K562 (cell line): ENCODE data around the gene MMP24OS. TPM values are rescaled to one million over a fixed set of nuclear protein-coding genes. Genes with fewer than 3 reads are reported as not detected.

Experiments
- ETV6 ChIP-seq, 3 experiments: fragments of 150-350 bp in 1 of 3; sonication (generic) in 1 of 3; formaldehyde crosslinking in 1 of 3; IDR thresholded peaks; 2 replicates each; pipeline versions ENCODE4 v1.6.1 to v1.8.0; 2014 to 2022; ENCODE audit warnings: borderline replicate concordance in 2 of 3, low read depth in 2 of 3, antibody characterized with exemption in 1 of 3, low read length in 1 of 3, mild to moderate bottlenecking in 1 of 3, missing genetic modification reagents in 1 of 3
- JUN ChIP-seq, 2 experiments: sonication (generic) in 1 of 2; formaldehyde crosslinking in 1 of 2; IDR thresholded peaks; 2 replicates each; pipeline versions ENCODE4 v1.6.1 to v1.8.0; 2012 to 2022; ENCODE audit warnings: borderline replicate concordance in 2 of 2, mild to moderate bottlenecking in 2 of 2, improper control_type of control experiment in 1 of 2, low read depth in 1 of 2, low read length in 1 of 2, missing genetic modification reagents in 1 of 2
- MCM2 ChIP-seq: fragments of 450-650 bp; IDR thresholded peaks from 2 replicates; pipeline ENCODE4 v1.6.1; 2017; ENCODE audit warnings: low read depth, mild to moderate bottlenecking
- MYC ChIP-seq, 2 experiments: fragments of 250-450 bp in 1 of 2; sonication (Bioruptor Pico) in 1 of 2; IDR thresholded peaks; 2 replicates each; pipeline versions ENCODE4 v1.5.1 to v1.6.1; 2012 to 2021; ENCODE audit warnings: low read depth in 2 of 2, borderline replicate concordance in 1 of 2, improper control_type of control experiment in 1 of 2, low read length in 1 of 2, mild to moderate bottlenecking in 1 of 2, moderate library complexity in 1 of 2
- NCOR1 ChIP-seq: fragments of 450-650 bp; IDR thresholded peaks from 2 replicates; pipeline ENCODE4 v1.6.1; 2016; ENCODE audit warnings: mild to moderate bottlenecking, moderate library complexity
- SAFB2 ChIP-seq: fragments of 200-400 bp; formaldehyde crosslinking; IDR thresholded peaks from 2 replicates; pipeline ENCODE4 v1.6.1; 2018; ENCODE audit warnings: borderline replicate concordance, low read length, low read depth, moderate library complexity; ENCODE audit not compliant: severe bottlenecking
- SRSF9 ChIP-seq: fragments of 200-400 bp; formaldehyde crosslinking; IDR thresholded peaks from 2 replicates; pipeline ENCODE4 v1.6.1; 2017; ENCODE audit warnings: low read depth, low read length, borderline replicate concordance
- STAT6 ChIP-seq: sonication (generic); formaldehyde crosslinking; IDR thresholded peaks from 2 replicates; pipeline ENCODE4 v1.8.1; 2023; ENCODE audit warnings: mild to moderate bottlenecking, missing genetic modification reagents
- TCF7L2 ChIP-seq: fragments of 150-350 bp; IDR thresholded peaks from 2 replicates; pipeline ENCODE4 v1.6.1; 2016; ENCODE audit warnings: low read depth, mild to moderate bottlenecking, low read length, moderate library complexity
- polyA plus RNA-seq, 8 experiments: library from polyadenylated mRNA; depleted of rRNA in 4 of 8; stranded (reverse) in 5 of 8; unstranded in 3 of 8; fragments of >200 nt; fragmentation: Nextera tagmentation in 2 of 8; fragmentation: Illumina TruSeq in 1 of 8; extraction: Ambion mirVana in 2 of 8; extraction: Trizol in 1 of 8; gene quantifications; 2 replicates each; pipeline versions ENCODE4 v1.2.1 to v1.2.3, GENCODE V29; 2011 to 2014; ENCODE audit warnings: inconsistent platforms in 1 of 8, missing spikeins in 1 of 8
- total RNA-seq, 7 experiments: library from RNA; depleted of rRNA in 6 of 7; stranded (reverse); fragments of >200 nt in 6 of 7; fragmentation: Illumina TruSeq in 2 of 7; extraction: Trizol in 2 of 7; gene quantifications; 2 replicates each; pipeline versions ENCODE4 v1.2.1 to v1.2.3, GENCODE V29; 2011 to 2021; ENCODE audit warnings: low replicate concordance in 1 of 7
- TF ChIP-seq, protein P1 (sequence below), 2 experiments: fragments of 450-650 bp; IDR thresholded peaks; 2 replicates each; pipeline ENCODE4 v1.6.1; 2016; ENCODE audit warnings: mild to moderate bottlenecking in 2 of 2, borderline replicate concordance in 1 of 2, low read depth in 1 of 2, moderate library complexity in 1 of 2
- TF ChIP-seq, protein P2 (sequence below): sonication (generic); formaldehyde crosslinking; IDR thresholded peaks from 2 replicates; pipeline ENCODE4 v1.8.1; 2023; ENCODE audit warnings: mild to moderate bottlenecking, missing genetic modification reagents

MMP24OS gene
- total and polyA plus RNA-seq, 9 of the 15 experiments (the other 6 are each of a cell fraction or from before 2014, with no cell fraction given), result 0.92 to 41.5 (median 11.4) TPM

DNA sequence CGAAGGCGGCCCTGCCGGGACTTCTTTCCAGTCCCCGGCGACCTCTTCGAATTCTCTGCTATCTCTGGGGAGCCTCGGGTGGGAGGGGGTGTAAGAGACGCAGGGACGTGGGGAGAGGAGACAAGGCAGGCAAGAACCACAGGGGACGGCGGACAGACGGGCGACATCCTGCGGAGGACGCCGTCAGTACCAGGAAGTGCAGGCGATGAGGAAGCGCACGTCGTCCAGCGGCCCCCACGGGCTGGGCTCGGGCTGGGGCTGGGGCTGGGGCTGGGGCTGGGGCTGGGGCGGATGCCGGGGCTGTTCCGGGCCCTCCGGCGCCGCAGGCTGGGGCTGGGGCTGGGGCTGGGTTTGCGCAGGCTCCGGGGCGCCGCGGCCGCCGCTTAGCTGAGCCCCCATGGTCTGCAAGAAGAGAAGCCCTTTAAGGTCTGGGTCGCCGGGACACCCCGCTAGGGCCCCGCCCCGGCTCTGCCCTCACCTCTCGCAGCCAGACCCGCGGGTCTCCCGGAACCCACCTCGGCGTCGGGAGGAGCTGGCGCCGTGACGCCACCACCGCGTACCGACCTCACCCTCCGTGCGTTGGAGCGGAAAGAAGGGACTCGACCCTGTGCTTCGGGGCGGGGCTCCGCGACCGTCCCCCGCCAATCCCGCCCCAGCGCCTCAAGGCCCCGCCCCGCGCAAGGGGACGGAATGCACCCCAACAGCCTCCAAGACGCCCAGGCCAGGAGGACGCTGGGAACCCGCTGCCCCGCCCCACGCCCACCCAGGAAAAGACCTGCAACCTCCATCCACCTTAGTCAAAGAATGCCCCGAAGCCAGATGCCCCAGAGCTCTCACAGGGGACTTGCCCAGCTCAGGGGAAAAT, at the start of gene MMP24OS (continued):
- TF ChIP-seq, protein P1, sequence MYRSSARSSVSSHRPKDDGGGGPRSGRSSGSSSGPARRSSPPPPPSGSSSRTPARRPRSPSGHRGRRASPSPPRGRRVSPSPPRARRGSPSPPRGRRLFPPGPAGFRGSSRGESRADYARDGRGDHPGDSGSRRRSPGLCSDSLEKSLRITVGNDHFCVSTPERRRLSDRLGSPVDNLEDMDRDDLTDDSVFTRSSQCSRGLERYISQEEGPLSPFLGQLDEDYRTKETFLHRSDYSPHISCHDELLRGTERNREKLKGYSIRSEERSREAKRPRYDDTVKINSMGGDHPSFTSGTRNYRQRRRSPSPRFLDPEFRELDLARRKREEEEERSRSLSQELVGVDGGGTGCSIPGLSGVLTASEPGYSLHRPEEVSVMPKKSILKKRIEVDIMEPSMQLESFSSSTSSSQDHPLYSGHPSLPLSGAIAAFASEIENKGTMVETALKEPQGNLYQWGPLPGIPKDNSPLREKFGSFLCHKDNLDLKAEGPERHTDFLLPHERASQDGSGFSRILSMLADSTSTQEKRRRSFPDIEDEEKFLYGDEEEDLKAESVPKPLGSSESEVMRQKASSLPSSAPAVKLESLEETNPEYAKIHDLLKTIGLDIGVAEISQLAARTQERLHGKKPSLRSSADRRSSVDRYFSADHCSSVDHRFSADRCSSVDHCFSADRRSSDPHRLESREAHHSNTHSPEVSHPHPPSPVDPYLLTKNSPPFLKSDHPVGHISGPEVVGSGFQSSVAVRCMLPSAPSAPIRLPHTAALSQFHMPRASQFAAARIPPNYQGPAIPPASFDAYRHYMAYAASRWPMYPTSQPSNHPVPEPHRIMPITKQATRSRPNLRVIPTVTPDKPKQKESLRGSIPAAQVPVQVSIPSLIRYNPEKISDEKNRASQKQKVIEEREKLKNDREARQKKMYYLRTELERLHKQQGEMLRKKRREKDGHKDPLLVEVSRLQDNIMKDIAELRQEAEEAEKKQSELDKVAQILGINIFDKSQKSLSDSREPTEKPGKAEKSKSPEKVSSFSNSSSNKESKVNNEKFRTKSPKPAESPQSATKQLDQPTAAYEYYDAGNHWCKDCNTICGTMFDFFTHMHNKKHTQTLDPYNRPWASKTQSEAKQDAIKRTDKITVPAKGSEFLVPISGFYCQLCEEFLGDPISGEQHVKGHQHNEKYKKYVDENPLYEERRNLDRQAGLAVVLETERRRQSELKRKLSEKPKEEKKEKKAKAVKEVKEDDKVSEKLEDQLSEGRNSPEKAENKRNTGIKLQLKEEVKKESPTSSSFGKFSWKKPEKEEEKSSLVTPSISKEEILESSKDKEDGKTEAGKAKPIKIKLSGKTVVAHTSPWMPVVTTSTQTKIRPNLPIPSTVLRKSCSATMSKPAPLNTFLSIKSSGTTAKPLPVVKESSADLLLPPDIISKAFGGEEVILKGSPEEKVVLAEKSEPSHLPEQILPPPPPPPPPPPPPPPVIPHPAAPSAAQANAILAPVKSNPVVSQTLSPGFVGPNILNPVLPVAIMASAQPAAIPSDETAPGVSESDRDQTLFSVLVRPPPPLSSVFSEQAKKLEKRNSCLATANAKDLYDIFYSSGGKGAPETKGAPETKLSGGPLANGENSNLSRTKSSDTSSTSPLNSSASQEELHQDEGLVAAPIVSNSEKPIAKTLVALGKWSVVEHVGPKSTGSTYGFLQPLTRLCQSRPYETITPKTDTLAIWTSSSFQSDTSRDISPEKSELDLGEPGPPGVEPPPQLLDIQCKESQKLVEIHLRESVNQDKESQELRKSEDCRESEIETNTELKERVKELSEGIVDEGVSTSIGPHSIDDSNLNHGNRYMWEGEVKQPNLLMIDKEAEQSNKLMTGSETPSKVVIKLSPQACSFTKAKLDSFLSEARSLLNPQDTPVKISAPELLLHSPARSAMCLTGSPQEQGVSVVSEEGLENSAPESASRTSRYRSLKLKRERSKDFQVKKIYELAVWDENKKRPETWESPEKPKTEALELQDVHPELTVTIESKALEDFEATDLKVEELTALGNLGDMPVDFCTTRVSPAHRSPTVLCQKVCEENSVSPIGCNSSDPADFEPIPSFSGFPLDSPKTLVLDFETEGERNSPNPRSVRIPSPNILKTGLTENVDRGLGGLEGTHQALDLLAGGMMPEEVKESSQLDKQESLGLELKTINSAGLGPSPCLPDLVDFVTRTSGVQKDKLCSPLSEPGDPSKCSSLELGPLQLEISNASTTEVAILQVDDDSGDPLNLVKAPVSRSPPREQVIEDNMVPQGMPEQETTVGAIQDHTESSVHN (IDR thresholded peaks at IDR 0.05; ENCODE audit: borderline replicate concordance in 1 of 2, low read depth in 1 of 2), result no peak
- TF ChIP-seq NCOR1, result no peak
- TF ChIP-seq SAFB2, result no peak
- TF ChIP-seq TCF7L2, result no peak
- no peak for TF ChIP-seq MCM2
- no peak for TF ChIP-seq STAT6 (CRISPR knock-in tag)
- TF ChIP-seq MYC (IDR thresholded peaks at IDR 0.05; ENCODE audit: low read depth, low read length), result peak; percentile 16
- TF ChIP-seq MYC (CRISPR knock-in tag; IDR thresholded peaks at IDR 0.05; ENCODE audit: borderline replicate concordance, low read depth), result no peak
- no peak for TF ChIP-seq JUN (IDR thresholded peaks at IDR 0.05; ENCODE audit: borderline replicate concordance, low read depth, low read length)
- TF ChIP-seq JUN (CRISPR knock-in tag; IDR thresholded peaks at IDR 0.05; ENCODE audit: borderline replicate concordance), result no peak
- TF ChIP-seq, protein P2, sequence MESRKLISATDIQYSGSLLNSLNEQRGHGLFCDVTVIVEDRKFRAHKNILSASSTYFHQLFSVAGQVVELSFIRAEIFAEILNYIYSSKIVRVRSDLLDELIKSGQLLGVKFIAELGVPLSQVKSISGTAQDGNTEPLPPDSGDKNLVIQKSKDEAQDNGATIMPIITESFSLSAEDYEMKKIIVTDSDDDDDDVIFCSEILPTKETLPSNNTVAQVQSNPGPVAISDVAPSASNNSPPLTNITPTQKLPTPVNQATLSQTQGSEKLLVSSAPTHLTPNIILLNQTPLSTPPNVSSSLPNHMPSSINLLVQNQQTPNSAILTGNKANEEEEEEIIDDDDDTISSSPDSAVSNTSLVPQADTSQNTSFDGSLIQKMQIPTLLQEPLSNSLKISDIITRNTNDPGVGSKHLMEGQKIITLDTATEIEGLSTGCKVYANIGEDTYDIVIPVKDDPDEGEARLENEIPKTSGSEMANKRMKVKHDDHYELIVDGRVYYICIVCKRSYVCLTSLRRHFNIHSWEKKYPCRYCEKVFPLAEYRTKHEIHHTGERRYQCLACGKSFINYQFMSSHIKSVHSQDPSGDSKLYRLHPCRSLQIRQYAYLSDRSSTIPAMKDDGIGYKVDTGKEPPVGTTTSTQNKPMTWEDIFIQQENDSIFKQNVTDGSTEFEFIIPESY (CRISPR knock-in tag), result peak; percentile 86
- no peak for TF ChIP-seq SRSF9
- TF ChIP-seq ETV6 (IDR thresholded peaks at IDR 0.05; ENCODE audit: borderline replicate concordance in 1 of 2, low read depth in 2 of 2, low read length in 1 of 2), result no peak
- TF ChIP-seq ETV6 (CRISPR knock-in tag; IDR thresholded peaks at IDR 0.05; ENCODE audit: borderline replicate concordance), result no peak
